GM19025 (cell line): ENCODE data around the gene CFAP251.
"Not testable (repeated sequence)": the region's sequence is repeated elsewhere in the genome, so short reads cannot be mapped to it uniquely, and the experiment has no call there.

Source experiments
- ATAC-seq: cut with Tn5 transposase; IDR thresholded peaks from one replicate; pipeline ENCODE4 v1.9.1; 2021; ENCODE audit warnings: mild to moderate bottlenecking, low read depth, moderate library complexity; ENCODE audit not compliant: unreplicated experiment

Gene CFAP251

DNA sequence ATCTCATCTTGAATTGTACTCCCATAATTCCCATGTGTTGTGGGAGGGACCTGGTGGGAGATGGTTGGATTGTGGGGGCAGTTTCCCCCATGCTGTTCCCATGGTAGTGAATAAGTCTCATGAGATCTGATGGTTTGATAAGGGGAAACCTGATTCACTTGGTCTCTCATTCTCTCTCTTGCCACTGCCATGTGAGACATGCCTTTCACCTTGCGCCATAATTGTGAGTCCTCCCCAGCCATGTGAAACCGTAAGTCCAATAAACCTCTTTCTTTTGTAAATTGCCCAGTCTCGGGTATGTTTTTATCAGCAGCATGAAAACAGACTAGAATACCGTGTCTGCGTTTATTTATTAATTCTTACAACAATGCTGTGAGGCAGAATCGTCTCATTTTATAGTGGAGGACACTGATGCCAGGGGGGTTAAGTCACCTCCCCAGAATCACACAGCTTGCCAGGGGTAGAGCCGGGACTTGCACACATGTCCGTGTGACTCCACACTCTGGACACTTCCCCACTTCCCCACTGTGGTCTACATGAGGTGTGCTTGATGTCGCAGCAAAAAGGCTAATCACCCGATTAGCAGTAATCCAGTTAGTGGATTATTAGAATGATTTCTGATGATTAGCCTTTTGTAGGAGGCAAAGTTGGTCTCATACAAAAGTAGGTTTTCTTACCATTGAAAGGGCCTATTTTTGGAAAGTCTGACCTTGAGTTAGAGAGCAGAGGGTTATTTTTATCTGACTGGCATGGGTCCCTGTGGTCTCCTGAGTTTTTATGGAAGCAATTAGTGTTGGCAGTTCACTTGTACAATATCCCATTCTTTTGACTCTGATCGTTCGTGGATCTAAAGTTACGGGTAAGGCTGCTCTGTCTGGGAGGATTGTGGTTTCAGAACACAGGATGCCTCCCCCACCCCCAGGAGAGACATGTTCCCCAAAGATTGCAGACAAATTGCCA, 55.9 kb downstream of the CFAP251 start:
- ATAC-seq = no peak

DNA sequence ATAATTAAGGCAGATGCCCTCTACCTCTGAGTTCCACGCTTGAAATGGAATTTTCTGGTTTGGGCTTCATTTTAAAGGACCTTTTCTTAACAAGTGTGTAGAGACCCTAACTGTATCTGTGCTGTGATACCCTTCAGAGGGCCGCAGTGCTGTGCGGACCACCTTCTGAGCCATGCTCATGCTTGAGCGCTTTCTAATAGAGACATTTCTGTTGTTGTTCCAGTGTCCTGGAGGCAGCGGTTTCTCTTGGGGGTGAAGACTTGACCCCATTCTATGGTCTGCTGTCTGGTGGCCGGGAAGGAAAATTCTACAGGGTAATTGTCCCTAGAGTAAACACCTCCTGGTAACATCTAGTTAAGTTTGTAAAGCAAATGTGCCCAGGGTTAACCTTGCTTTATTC, 56.6 kb downstream of the CFAP251 start:
- no peak for ATAC-seq

DNA sequence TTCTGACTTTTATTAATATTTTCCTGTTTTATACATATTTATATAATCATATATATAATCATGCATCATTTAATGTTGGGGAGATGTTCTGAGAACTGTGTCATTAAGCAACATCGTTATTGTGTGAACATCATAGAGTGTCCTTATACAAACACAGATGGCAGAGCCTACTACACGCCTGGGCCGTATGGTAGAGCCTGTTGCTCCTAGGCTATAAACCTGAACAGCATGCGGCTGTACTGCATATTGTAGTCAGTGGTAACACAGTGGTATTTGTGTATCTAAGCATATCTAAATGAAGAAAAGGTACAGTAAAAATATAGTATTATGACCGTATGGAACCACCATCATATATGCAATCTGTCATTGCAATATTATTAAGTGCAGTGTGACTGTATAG, 58.6 kb downstream of the CFAP251 start:
- ATAC-seq = no peak

- no peak for ATAC-seq
These were observed 61.9 kb downstream of the CFAP251 start for GRCh38 chr12:121980191-121980891.

DNA sequence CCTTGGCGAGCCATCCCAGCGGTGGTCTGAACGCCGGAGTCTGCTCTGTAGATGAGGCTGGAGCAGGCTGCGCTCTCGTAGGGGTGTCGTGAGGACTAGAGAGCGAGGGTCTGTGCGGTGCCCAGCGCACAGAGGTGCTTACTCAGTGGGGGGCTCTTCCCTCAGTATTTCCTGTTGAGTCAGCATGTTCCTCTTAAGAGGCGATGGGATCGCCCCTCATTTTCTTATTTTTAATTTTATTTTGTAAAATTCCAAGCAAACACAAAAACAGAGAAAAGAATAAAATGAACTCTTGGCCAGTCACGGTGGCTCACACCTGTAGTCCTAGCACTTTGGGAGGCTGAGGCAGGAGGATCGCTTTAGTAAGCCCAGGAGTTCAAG, 62.5 kb downstream of the CFAP251 start:
- no peak for ATAC-seq

DNA sequence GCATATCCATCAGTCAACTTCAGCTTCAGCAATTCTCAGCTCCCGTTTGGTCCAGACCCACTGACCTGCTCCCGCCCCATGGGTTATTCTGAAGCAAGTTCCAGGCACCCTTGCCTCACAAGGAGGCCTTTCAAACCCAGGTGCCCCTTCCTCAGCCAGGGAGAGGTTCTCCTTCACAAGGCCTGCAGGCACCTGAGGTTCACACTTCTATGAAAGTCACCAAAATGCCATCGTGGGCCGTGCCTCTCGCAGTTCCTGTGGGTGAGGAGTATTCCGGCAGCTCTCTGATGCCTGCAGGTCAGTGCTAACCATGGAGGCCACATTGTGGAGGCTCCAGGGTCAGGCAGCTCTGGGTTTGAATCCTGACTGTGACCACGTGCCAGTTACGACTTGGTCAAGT, 63.1 kb downstream of the CFAP251 start:
- ATAC-seq = no peak

DNA sequence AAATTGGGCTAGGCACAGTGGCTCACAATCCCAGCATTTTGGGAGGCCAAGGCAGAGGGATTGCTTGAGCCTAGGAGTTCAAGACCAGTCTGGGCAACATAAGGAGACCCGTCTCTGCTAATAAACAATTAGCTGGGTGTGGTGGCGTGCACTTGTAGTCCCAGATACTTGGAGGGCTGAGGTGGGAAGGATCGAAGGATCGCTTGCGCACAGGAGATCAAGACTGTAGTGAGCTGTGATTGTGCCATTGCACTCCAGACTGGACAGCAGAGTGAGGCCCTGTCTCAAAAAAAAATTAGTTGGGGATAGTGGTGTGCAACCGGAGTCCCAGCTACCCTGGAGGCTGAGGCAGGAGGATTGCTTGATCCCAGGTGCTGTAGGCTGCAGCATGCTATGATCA, 64.6 kb downstream of the CFAP251 start:
- ATAC-seq = no peak

GRCh38 chr12:121983536-121984210, 65.3 kb downstream of the CFAP251 start:
- no peak for ATAC-seq

DNA sequence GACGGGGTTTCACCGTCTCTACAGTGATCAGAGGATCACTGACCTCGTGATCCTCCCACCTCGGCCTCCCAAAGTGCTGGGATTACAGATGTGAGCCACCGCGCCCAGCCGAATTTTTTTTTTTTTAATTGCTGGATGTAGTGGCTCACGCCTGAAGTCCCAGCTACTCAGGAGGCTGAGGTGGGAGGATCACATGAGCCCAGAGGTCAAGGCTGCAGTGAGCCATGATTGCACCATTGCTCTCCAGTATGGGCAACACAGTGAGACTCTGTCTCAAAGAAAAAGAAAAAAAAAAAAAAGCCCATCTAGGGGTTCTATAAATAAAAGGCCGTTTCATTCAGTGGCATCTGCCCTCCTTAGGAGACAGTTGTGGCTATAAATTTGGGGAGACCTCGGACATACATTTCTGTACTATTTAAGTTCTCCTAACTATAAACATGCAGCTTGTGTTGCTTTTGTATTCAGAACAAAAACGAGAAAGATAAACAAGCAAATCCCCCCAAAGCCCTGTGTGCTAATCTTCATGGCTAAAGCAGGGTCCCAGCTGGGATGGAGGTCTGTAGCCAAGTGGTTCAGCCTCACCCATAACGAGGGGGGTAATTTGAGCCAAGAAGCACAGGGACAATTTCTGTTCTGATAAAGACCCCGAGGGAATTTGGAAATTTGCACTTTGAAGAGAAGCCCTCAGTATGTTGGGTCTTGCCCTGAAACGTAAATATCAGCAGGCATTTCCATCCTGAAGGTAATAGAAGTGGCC, 68.3 kb downstream of the CFAP251 start:
- ATAC-seq = no peak

DNA sequence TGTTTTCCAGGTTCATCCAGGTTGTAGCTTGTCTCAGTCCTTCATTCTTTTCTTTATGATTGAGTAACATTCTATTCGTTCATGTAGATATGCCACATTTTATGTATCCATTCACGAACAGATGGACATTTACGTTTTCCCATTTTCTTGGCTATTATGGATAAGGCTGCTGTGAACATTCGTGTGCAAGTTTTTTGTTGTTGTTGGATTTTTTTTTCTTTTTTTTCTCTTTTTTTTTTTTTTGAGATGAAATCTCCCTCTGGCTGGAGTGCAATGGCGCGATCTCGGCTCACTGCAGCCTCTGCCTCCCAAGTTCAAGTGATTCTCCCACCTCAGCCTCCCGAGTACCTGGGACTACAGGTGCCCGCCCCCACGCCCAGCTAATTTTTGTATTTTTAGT, 70.1 kb downstream of the CFAP251 start:
- ATAC-seq = not testable (repeated sequence)

DNA sequence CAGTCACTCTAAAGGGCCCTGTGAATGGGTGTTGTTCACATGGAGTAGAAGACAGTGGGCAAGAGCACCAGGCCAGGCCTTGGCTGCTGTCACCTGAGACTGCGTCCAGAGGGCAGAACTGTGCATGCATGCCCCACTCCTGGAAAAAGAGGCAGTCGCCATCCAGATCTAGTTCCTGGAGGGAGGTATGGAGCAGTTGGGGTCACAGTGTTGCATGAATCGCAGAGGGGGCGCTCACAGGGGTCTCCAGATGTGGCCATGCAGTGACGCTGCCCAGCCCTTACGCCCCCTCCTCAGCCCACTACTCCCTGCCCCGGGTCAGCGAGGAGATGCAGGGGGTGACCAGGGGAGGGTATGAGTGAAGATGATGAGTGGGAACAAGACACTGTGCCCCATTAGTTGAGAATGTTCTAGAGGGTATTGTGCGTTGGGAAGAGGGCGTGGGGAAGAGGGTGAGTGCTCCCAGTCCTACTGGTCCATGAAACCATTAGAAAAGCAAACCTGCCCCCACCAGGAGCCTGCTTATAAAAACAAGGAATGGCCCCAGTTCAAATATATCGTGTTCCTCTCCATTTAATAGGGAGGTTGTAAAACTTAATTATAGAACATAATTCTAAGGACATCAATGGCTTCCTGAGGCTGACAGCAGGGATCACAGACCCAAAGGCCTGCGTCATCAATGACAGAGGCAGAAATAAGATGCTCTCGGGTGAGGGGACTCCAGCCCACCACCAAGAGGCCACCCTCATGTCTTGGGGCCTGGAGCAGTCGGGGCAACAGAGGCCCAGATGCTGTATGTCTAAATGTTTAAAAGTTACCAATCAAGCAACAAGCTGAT, 71.1 kb downstream of the CFAP251 start:
- ATAC-seq = no peak

DNA sequence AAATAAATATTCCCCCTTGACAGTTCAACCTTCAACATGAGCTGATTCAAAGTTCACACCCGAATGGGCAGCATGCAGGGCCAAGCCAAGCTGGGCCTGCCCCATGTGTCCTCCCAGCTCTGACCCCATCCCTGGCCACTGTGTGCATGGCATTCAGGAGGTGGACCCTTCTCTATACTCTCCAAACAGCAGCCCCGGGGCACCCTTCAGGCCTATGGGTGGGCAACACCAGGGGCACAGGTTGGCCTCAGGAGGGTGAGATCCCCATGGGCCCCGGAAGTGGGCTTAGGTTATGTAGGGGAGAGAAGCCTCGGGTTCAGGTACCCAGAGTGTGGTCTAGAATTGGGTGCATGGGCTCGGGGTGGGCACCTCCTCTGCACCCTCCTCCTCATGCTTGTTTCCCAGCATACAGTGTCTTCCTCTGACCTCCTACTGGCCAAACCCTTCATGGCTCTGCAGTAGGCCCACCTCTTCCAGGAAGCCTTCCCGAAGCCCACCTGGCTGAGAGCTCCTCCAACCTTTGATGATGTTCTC, 71.8 kb downstream of the CFAP251 start:
- no peak for ATAC-seq

DNA sequence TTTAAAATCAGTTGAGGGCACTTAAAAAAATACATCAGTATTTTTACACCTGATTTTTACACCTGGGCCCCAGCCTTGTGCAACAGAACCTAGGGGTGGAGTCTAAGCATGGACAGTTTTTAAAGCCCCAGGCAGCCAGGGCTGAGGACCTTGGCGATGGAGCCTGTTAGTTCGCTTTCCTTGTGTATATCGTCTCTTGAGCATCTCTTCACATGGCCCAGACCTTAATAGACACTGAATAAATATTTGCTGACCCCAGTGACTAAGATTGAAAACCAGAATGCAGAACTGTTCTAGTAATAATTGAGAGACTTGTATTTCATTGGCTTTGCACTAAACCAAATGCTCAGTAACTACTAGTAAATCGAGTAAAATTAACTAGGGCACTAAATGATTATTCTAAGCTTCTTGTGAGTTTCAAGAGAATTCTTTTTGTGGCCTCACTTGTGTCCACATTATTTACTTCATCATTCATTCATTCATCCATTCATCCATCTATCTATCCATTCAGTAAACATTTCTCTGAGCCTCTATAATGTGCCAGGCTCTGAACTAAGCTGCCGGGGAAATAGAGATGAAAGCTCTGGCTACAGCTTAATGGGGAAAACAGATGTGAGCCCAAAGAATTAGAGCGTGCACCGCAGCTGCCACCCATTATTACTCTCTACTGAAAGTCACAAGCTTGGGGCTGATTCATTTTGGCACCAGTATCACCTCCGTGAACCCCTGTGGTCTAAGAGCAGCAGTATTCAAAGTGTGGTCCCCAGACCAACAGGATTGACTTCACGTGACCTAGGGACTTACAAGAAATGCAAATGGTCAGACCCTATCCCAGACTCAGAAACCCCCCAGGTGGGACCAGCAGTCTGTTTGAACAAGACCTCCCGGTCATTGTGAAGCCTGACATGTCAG, 72.6 kb downstream of the CFAP251 start:
- no peak for ATAC-seq

DNA sequence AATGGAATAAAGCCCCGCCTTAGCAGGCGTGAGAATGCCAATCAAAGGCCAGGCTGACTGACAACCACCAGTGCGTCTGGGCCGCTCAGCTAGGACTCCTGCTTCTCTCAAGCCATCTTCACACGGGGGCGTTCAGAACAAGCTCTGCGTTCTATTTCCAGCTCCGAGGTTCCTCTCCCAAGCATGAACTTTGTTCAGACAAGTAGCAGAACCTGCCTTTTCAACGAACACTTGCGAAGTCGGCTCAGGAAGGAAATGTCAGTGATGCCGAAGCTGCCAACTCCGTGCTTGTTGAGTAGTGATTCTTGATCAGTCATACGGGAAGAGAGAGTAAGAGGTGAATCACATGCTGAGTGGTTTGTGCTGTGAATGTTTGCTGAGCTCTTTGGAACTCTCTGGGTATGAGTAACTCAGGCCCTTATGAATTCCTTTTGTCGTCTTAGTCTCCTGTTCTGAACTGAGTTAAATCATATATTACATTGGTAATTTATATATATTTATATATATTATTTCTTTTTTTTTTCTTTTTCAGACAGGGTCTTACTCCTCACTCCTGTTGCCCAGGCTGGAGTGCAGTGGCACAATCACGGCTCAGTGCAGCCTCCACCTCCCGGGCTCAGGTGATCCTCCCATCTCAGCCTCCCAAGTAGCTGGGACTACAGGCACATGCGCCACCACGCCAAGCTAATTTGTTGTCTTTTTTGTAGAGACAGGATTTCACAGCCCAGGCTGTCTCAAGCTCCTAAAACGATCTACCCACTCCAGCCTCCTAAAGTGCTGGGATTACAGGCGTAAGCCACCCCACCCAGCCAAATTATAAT, 73.9 kb downstream of the CFAP251 start:
- peak; percentile 78 for ATAC-seq

DNA sequence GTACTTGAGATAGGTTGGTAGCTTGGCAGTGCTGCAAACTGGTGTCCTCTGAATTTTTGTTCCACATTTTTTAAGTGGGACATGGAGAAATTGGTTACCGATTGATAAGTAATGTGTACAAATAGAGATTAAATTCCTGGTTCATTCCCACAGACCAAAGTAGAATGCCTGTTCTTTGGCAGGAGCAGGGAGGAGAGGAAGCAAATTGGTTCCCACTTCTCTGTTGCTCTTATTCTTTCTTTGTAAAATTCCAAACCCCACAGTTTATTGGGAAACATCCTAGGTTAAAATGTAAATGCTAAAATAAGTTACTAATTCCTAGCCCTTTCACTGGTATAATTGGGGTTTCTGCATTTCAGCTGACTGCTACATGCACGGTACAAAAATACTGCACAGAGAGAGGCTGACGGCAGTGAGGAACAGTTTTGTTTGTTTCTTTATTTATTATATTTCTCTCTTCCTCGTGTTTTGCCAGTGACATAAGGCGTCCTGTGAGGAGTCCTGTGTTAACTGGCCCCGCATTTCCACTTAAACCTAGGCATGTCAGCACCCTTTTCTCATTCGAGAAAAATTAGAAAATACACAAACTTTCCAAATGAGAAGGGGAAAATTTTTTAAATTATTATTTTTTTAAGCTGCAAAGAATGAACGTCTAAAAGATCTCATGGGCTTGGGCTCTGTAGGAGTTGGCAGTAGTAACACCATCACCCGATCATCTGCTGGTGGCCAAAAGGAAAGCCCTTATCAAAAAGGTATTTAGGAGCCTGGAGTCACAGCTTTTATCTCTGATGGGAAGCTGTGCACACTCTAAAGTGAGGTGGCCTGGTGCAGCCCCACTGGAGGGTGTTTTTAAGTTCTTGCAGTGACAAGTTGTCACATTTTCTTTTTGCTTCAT, 77.9 kb downstream of the CFAP251 start:
- no peak for ATAC-seq

GRCh38 chr12:121996945-121997612, 78.7 kb downstream of the CFAP251 start:
- no peak for ATAC-seq
